Lower leg skin (tissue), 3 donors: ENCODE results near the gene IFNK.

ENCODE experiments used
- POLR2A ChIP-seq, 2 donors: fragments of 450-650 bp; IDR thresholded peaks; one replicate each; pipeline ENCODE4 v1.6.1; 2016 to 2017; ENCODE audit warnings: antibody characterized with exemption in 2 of 2, mild to moderate bottlenecking in 1 of 2, moderate library complexity in 1 of 2
- TF ChIP-seq, protein P1 (sequence below), 3 donors: fragments of 450-650 bp; IDR thresholded peaks; one replicate each; pipeline ENCODE4 v1.5.1; 2016; ENCODE audit warnings: antibody characterized with exemption in 3 of 3, mild to moderate bottlenecking in 3 of 3, moderate library complexity in 2 of 3

DNA sequence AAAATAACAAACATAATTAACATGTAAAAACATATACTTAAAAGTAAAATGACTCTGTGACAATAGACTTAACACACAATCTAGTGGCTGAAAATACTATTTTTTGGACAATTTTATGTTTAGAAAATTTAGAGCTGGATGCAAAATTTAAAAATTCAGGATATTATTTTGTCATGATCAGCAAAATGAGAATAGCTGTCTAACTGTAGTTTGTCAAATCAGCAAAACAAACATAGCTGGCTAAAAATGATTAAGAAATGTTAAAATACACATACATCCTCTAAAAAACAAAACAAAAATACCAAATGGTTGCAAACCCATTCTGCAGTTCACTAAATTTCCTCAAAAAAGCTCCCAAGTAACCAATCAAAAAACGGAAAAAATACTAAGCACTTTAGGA lies 30.6 kb downstream of the IFNK start:
- TF ChIP-seq, protein P1, sequence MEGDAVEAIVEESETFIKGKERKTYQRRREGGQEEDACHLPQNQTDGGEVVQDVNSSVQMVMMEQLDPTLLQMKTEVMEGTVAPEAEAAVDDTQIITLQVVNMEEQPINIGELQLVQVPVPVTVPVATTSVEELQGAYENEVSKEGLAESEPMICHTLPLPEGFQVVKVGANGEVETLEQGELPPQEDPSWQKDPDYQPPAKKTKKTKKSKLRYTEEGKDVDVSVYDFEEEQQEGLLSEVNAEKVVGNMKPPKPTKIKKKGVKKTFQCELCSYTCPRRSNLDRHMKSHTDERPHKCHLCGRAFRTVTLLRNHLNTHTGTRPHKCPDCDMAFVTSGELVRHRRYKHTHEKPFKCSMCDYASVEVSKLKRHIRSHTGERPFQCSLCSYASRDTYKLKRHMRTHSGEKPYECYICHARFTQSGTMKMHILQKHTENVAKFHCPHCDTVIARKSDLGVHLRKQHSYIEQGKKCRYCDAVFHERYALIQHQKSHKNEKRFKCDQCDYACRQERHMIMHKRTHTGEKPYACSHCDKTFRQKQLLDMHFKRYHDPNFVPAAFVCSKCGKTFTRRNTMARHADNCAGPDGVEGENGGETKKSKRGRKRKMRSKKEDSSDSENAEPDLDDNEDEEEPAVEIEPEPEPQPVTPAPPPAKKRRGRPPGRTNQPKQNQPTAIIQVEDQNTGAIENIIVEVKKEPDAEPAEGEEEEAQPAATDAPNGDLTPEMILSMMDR (IDR thresholded peaks at IDR 0.05): no peak
- no peak for TF ChIP-seq POLR2A (IDR thresholded peaks at IDR 0.05)
